Measurements from ENCODE around the gene CNOT1.
"Not testable (repeated sequence)": the region's sequence is repeated elsewhere in the genome, so short reads cannot be mapped to it uniquely, and the experiment has no call there.

Gene CNOT1

DNA sequence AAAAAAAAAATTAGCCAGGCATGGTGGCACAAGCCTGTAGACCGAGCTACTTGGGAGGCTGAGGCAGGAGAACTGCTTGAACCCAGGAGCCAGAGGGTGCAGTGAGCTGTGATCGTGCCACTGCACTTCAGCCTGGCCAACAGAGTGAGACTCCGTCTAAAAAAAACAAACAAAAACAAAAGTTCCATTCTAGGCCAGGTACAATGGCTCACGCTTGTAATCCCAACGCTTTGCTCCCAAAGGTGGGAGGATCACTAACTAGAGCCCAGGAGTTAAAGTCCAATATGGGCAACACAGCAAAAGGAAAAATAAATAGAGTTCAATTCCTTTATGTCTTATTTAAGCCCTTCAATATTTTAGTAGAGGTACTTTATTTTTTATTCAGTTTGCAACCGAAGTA is 47.5 kb downstream of the CNOT1 start:
- DNase-seq (ENCODE audit: low spot score): no peak

DNA sequence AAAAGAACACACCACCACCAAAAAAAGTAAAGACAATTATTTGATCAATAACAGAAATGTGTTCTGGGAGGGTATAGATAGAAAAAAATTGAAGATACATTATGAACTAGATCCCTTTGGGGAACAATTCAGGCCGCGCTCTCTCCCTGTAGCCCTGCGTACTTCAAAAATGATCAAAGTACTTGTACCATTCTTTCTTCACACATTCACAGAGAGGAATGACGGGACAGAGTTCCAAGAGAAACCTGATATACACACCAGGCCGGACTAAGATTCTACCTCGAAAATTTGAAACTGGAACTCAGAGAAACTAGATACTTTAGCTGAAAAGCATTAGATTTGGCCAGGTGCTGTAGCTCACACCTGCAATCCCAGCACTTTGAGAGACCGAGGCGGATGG is 50.0 kb downstream of the CNOT1 start:
- DNase-seq (ENCODE audit: low spot score): no peak

DNA sequence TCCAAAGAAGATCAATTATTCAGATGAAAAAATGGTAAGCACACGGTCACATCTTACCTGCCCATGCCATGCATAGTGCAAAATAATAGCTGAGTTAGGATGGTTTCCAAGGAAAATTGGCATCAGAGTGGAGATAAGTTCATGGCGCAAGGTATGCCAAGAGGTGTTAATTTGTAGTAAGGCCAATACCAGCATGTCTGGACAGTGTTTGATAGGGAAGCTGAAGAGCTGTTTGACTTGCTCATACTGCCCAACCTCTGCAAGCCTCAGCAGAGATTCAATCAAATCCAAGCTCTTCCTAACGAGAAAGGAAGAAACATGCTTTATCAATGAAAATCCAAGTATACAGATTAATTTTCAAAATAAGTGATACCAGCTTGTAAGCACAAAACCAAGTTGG is 51.0 kb downstream of the CNOT1 start:
- no peak for DNase-seq (ENCODE audit: low spot score)

DNA sequence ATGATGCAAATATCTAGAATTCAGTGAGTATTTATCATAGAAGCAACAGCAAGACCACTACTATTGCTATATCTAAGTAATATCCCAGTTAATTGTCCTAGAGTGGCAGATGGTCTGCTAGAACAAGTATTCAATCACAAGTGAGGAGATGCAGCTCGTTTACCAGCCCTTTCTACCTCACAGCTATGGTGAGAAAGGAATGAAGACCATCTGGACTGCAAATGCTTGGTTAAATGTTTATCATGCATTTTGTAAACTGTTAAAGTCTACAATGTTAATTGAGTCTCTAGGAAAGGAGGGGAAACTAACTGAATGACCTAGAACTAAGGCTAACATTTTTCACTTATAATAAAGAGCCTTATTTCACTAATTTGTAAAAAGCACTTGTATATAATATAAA is 52.5 kb downstream of the CNOT1 start:
- DNase-seq (ENCODE audit: low spot score): no peak

DNA sequence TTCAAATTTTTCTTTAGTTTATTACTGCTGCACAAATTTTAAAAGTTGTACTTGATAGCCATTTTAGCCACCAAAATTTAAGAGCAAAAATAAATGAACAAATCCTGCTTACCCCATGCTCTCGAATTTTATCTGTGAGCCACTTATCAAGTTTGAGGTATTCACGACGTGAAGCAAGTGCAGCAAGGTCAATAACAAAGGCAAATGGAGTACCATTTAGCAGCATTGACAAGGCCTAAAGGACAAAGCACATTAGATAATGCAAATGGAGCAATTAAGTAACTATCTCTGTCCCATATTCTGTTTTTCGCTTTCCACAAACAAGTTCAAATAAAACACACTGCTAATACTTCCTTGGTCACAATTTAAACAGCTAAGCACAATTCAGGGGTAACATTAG is 54.7 kb downstream of the CNOT1 start:
- DNase-seq (ENCODE audit: low spot score): no peak

DNA sequence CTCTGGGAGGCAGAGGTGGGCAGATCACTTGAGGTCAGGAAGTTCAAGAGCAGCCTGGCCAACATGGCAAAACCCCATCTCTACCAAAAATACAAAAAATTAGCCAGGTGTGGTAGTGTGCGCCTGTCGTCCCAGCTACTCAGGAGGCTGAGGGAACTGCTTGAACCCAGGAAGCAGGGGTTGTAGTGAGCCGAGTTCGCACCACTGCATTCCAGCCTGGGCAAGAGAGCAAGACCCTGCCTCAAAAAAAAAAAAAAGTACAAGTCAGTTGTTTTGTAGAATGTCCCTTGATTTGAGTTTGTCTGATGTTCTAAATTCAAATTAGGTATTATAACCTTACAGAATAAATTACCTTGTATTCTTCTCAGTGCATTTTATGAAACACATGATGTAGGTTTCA is 63.9 kb downstream of the CNOT1 start:
- not testable (repeated sequence) for DNase-seq (ENCODE audit: low spot score)

DNA sequence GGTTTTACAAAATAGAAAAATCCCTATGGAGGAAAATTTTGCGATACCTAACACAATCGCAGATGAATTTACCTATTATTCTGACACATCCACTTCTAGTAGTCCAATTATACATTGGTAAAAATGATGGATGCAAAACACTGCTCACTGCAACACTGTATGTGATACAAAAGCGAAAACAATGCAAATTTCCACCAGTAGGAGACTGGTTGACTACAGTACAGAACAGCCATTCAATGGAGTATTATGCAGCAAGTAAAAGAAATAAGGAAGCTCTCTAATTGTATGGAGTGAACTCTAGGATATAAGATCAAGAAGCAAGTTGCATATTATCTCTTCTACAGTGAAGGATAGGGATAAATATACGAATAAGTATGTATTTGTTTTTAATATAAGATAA is 65.9 kb downstream of the CNOT1 start:
- DNase-seq (ENCODE audit: low spot score): no peak

DNA sequence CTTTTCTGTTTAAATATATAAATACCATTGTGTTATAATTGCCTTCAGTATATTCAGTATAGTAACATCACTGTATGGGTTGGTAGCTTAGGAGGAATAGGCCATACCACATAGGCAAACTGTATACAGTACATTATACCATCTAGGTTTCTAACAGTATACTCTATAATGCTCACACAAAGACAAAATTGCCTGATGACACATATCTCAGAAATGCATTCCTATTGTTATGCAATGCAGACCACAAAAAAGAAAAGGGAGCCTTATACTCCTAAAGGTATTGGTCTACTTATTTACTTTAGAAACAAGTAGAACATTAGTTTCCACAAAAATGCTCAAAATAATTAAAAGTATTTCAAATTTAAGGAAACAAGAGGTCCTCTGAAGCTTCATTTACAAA is 66.4 kb downstream of the CNOT1 start:
- no peak for DNase-seq (ENCODE audit: low spot score)

DNA sequence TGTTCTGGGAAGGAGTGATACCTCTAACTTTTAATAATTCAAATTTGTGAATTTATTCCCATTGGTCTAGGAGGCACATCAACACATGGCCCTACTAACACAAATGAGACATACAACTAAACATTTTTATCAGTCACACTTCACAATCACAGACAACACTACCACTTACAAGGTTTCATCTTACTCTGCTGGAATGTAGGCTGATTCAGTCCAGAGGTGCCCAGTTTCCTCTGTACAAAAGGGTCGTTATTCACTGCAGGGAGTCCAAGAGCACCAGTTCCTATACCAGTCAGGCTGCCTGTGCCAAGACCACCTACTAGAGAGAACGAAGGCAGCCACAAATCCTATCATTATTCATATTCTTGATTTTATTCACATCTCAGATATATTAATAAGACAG is 72.9 kb downstream of the CNOT1 start:
- DNase-seq (ENCODE audit: low spot score): no peak

DNA sequence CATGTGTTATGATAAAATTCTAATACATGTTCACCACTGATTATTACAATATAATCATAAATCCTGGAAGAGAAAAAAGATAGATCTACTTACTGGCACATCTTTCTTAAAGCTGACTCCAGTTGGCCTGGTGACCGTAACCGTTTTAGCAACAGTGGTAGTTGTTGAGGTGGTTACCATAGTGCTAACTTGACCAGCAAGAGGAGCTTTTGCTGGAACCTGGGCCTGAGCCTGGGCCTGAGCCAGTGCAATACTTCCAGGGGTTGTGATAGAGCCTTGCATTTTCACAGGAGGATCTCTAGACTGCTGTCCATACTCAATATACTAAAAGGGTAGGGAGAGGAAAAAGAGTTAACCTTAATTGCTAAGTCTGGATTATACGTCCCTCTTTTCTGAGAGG is 78.1 kb downstream of the CNOT1 start:
- DNase-seq (ENCODE audit: low spot score): no peak

DNA sequence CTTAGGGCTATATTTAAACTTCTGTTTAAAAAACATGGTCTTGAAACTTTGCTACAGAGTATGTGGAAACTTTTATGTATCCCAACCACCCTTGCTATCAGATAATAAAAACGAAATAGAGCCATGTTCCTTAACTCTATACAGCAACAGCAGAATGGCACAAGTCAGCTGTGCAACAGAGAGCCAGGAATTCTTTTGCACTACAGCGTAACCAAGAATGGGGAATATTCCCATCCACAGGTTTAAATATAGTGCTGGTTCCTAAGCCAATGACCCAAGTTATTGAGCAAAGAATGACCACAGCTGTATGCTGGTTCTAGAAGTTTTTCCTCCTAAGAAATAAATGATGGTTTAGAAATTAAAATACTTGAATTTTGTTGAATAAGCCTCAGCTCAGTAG is 81.2 kb downstream of the CNOT1 start:
- no peak for DNase-seq (ENCODE audit: low spot score)

DNA sequence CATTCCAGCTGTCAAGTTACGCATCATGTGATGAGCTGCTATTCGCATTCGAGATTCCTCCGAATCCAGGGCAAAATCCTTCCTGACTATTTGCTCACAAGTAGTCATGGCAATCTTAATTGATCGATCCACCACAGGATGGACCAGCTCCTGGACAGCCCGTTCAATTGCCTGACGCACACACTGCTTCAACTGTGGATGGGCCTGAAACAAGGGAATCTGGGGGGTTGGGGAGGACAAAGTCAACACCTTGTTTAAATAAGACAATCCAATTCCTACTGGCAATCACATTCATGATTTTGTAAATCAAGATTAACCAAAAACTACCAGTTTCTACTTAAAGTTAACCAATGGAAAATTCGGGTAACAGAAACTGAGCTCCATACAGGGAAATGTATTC is 85.9 kb downstream of the CNOT1 start:
- no peak for DNase-seq (ENCODE audit: low spot score)

DNA sequence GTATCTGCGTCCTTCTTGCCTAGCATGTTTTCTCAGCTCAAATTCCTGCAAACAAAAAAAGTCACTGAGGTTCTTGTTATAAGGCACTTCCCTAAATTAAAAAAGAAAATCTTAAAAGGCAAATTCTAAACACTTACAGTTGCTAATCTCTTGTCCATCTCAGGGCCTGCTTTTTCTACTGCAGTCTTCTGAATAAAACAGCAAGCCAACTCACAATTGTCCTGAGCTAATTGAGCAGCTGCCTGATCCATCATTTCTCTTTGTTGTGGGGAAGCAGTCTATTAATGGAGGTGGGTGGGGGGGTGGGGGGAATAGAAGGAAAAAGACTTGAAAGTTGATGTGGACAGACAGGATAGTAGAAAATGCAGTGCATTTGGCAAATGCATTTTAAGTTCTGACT is 87.3 kb downstream of the CNOT1 start:
- no peak for DNase-seq (ENCODE audit: low spot score)

DNA sequence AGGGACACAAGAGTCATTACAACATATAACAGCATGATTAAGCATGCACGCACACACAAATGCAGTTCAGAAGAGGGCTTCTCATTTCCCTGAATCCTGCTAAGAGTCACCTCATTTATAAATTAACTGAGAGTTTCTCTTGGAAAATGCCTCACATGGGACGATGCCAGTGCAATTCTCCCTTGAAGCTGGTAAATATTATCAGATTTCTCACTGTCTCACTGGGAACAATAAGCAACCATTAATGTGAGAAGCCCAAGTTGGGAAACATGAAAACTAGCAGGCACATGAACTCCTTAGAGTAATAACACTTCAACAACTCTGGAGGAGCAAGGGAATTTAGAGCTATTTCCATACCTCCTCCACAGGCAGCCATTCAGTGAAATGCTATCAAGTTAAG is 87.9 kb downstream of the CNOT1 start:
- DNase-seq (ENCODE audit: low spot score): no peak

DNA sequence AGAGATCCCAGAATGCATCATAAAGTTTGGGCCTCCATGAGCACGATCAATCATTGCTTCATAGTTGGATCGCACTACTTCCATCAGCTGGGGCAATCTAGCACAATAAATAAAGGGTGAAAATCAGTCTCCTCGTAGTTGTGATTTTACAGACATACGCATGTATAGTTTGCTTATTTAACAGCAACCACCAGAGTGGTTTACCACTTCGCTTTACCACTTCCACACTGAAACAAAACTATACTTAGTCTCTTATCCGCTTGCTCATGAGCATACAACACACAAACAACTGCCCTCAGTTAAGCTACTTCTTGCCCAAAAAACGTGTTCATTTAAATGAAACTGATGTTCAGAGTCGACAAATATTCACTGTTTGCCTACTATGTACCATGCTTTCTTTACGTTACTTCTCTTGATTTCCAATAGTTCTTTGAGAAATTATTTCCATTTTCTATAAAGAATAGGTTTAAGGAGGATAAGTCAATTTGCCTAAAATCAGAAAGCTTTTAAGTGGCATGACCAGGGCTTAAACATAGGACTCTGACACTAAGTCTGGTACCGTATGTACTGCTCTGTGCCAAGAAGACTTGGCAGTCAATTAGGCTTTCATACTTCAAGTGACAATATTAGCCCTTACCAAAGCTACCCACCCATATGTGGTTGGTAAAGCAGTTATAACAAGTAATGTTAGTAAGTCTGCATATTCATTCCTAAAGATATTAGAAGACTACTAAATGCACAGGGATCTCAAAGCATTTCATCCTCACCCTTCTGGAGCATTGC is 92.3 kb downstream of the CNOT1 start:
- no peak for DNase-seq (ENCODE audit: low spot score)

DNA sequence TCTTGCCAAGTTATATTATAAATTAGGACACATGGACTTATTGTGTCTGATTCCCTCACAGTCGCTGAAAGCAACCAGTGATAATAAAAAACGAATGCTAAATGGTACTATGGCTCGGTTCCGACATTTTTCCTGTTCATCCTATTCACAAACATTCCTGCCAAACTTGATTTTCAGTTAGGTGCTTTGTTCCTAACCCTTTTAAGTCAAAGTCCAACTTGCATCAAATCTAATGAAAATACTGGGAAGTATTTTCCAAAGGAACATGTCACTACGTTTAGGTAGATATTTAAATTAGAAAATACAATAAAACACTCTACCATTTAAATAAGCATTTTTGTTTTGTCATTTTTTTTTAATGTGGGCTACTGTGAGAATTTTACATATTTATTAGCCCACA is 93.3 kb downstream of the CNOT1 start:
- no peak for DNase-seq (ENCODE audit: low spot score)

DNA sequence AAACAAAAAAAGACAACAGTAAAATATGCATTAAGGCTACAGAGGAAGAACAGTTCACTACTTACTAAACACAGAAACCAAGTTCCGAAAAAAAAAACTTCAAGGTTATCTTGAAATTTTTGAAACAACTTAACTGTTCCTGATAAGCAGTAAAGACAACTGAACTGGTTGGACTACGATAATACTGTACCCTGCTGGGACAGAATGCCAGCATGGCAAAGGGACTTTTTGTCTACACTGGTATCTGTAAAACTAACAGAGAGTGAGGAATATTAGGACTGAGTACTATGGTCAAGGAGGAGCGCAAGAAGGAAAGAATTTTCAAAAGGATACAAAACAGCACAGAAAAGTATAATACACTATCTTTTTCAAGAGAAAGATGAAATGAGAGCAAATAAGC is 94.5 kb downstream of the CNOT1 start:
- DNase-seq (ENCODE audit: low spot score): no peak

DNA sequence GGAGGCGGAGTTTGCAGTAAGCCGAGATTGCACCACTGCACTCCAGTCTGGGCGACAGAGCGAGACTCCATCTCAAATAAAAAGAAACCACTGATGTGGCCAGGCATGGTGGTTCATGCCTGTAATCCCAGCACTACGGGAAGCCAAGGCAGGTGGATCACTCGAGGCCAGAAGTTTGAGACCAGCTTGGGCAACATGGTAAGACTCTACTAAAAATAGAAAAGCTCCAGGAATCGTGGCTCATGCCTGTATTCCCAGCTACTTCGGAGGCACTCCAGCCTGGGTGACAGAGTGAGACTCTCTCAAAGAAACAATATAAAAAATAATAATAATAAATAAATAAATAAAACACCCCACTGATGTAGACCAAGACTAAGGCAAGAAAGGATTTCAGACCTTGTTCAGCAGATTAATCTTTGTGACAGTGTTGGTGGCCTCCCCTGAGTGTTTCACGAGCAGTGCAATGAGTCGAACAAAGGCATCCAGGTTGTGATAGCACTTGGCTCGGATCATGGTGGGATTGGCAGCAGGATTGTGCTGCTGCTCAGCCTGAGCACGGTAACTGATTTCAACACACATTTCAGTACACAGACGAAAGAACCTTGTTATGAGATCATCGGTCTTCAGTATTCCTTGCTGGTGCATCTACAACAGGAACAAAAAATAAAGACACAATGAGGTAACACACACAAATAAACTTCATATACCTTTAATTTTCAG is 95.7 kb downstream of the CNOT1 start:
- no peak for DNase-seq (ENCODE audit: low spot score)

DNA sequence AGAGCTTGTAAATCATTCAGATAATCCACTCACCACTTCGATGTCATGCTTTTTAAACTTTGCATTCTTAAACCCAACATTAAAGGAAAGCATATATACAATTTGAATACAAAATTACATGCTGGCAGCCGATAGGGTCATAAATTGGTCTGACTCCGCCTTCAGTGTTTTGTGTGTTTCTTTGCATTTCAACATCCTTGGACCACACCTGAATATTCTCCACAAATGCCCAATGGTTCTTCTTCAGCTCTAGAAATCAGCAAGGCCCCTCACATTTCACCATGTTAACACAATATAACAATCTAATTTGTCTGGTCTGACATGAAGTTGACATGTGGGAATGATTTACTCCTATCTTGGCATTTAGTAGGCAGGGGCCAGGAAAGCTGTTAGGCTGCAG is 97.2 kb downstream of the CNOT1 start:
- DNase-seq (ENCODE audit: low spot score): no peak

DNA sequence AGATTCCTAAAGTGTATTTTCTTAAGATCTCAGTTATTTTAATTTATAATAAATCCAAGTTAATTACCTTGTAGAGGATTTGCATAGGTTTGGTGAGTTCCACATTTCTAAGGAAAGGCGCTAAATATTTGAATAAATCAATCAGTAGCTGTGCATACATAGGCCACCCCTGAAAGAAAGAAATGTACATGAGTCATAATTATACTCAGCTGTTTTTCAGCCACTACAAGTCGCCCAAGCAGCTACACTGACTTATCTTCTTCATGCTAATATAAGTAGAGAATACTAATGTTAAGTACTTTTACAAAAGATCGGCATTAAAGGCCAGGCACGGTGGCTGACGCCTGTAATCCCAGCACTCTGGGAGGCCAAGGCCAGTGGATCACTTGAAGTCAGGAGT is 99.4 kb downstream of the CNOT1 start:
- DNase-seq (ENCODE audit: low spot score): no peak

DNA sequence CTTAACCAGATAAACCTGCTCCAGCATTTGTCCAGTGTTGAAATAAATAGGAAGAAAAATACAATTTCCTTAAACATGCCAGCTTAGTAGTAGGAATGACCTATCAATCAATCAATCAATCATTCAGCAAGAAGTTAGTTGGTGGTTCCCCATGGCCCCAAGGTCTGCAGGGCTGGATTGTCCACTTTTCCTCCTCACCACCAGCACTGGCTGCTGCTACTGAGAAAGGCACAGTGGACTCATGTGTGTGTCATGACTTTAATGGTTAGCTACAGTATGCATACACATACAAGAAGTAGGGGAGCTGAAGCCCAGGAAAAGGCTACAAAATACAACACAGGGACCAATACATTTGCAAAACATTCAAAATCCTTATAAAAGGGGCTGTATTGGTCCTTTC is 109.9 kb downstream of the CNOT1 start:
- no peak for DNase-seq (ENCODE audit: low spot score)

DNA sequence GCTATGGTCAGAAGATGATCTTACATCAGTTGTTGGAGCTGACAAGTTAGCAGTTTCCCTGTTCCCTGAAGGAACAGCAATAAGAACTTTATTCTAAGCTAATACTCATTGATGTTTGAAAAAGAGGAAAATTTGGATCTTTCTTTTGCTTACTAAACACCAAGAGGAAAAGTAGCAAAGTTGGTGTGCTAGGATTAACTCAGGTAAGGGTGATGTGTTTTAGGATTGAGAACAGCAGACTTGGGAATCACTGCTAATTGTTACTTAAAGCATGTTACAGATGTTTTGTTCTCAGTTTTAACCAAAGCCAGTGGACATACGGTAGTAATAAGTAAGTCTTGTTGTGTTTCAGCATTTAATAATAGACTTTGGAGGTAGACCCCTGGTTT is 110.7 kb downstream of the CNOT1 start:
- no peak for DNase-seq (ENCODE audit: low spot score)

DNA sequence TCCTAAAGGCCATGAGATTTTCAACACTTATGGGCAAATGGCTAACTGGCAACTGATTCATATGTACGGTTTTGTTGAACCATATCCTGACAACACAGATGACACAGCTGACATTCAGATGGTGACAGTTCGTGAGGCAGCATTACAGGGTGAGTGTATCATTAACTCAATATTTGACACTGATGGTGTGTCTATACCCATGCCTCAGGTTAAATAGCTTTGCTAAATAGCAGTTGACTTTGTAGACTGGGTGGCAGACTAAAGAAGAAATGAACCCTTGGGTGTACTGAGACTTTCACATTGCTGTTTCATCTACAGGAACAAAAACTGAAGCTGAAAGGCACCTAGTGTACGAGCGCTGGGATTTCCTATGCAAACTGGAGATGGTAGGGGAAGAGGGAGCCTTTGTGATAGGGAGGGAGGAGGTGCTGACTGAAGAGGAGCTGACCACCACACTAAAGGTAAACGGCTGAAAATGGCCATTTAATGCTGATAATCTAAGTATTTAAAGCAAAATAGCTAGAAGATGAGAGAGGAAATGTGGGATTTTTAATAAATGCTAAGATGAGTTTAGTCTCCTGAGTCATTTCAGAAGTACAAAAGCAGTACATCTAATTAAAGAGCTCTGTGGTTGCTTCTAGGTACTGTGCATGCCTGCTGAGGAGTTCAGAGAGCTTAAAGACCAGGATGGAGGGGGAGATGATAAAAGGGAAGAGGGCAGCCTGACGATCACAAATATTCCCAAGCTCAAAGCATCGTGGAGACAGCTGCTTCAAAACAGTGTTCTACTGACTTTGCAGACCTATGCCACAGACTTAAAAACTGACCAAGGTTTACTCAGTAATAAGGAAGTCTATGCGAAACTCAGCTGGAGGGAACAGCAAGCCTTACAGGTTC is 111.3 kb downstream of the CNOT1 start:
- DNase-seq (ENCODE audit: low spot score): no peak

Measured in ecto neural progenitor cell (in vitro differentiated cells).